ENCODE data around the gene MGAT4B. TPM values are rescaled to one million over a fixed set of nuclear protein-coding genes. Genes with fewer than 3 reads are reported as not detected.

The MGAT4B gene
- total RNA-seq, 1 experiment from 2014 or later: 337 TPM

- Histone ChIP-seq H3K36me3 (ENCODE audit: low read depth) (peaks cover 69% of the 10 kb centered on the region), H2AFZ (no peak overlapping the region), H3K27ac (no peak overlapping the region), H3K4me1 (replicated peaks; ENCODE audit: insufficient read depth) (peaks cover 8% of the 10 kb centered on the region; the same call in 1 of the 2 replicates), H3K9me3 (ENCODE audit: insufficient read depth, low read depth) (no peaks in the 10 kb centered on the region), H3K4me2 (no peak overlapping the region), H3K4me3 (no peak overlapping the region), H3K79me2 (ENCODE audit: low read depth) (peaks cover 48% of the 10 kb centered on the region), H3F3A (ENCODE audit: insufficient read depth, low read depth) (peaks cover 87% of the 10 kb centered on the region), H3K27me3 (ENCODE audit: insufficient read depth, low read depth) (no peaks in the 10 kb centered on the region), H3K9me2 (ENCODE audit: insufficient read depth) (no peaks in the 10 kb centered on the region), H4K20me1 (ENCODE audit: insufficient read depth) (peaks cover 79% of the 10 kb centered on the region)
- TF ChIP-seq CTCF (conservative IDR thresholded peaks at IDR 0.05) (no peak), EZH2 (IDR thresholded peaks at IDR 0.05; ENCODE audit: low read depth) (no peak)
- intact Hi-C loops (cut with micrococcal nuclease; ENCODE audit: unreplicated experiment): no loop called here
- BruUV-seq (replicated peaks): no TSS peak
- ChIA-PET POLR2A (ENCODE audit: unreplicated experiment) (interaction anchor here (0.5 kb wide), 1 partner anchor 10 kb away, joined by 3 read pairs; no protein-coding TSS in a partner anchor), CTCF (no interaction called here)
- no peak for DNase-seq
These were observed 25.5 kb upstream of the MGAT4B start for GRCh38 chr5:179832039-179832745.

- Histone ChIP-seq H4K20me1 (ENCODE audit: insufficient read depth) (peaks cover 79% of the 10 kb centered on the region), H3K79me2 (ENCODE audit: low read depth) (peaks cover 61% of the 10 kb centered on the region), H3F3A (ENCODE audit: insufficient read depth, low read depth) (peaks cover 87% of the 10 kb centered on the region), H3K4me1 (replicated peaks; ENCODE audit: insufficient read depth) (peaks cover 8% of the 10 kb centered on the region; the same call in 1 of the 2 replicates), H3K27ac (no peak overlapping the region; the same call in 1 of the 2 replicates), H3K27me3 (ENCODE audit: insufficient read depth, low read depth) (no peaks in the 10 kb centered on the region), H3K9me2 (ENCODE audit: insufficient read depth) (no peaks in the 10 kb centered on the region), H3K9me3 (ENCODE audit: insufficient read depth, low read depth) (no peaks in the 10 kb centered on the region), H2AFZ (no peak overlapping the region), H3K36me3 (ENCODE audit: low read depth) (peaks cover 72% of the 10 kb centered on the region), H3K4me3 (no peak overlapping the region), H3K4me2 (no peak overlapping the region)
- BruUV-seq (replicated peaks): no TSS peak
- CTCF ChIA-PET: no interaction called here
- TF ChIP-seq CTCF (conservative IDR thresholded peaks at IDR 0.05): no peak
- no peak for DNase-seq
- POLR2A ChIA-PET (ENCODE audit: unreplicated experiment): interaction anchor here (0.7 kb wide), 1 partner anchor 293 kb away, joined by 3 read pairs; no protein-coding TSS in a partner anchor
- intact Hi-C loops (cut with micrococcal nuclease; ENCODE audit: unreplicated experiment): no loop called here
These were observed 24.3 kb upstream of the MGAT4B start for GRCh38 chr5:179830818-179831468.

GRCh38 chr5:179829732-179830435, 23.2 kb upstream of the MGAT4B start:
- Histone ChIP-seq H3K36me3 (ENCODE audit: low read depth) (peaks cover 82% of the 10 kb centered on the region), H3K4me2 (no peak overlapping the region), H3F3A (ENCODE audit: insufficient read depth, low read depth) (peaks cover 92% of the 10 kb centered on the region), H3K27ac (peak overlapping the region; percentile 19; the same call in 1 of the 2 replicates), H3K4me3 (no peak overlapping the region), H3K9me2 (ENCODE audit: insufficient read depth) (no peaks in the 10 kb centered on the region), H3K9me3 (ENCODE audit: insufficient read depth, low read depth) (no peaks in the 10 kb centered on the region), H3K4me1 (replicated peaks; ENCODE audit: insufficient read depth) (peaks cover 8% of the 10 kb centered on the region; the same call in 1 of the 2 replicates), H2AFZ (no peak overlapping the region), H4K20me1 (ENCODE audit: insufficient read depth) (peaks cover 88% of the 10 kb centered on the region), H3K79me2 (ENCODE audit: low read depth) (peaks cover 71% of the 10 kb centered on the region), H3K27me3 (ENCODE audit: insufficient read depth, low read depth) (no peaks in the 10 kb centered on the region)
- no peak for DNase-seq
- ChIA-PET CTCF (no interaction called here), POLR2A (ENCODE audit: unreplicated experiment) (interaction anchor here (0.7 kb wide), 1 partner anchor 93 kb away, joined by 6 read pairs; no protein-coding TSS in a partner anchor)
- BruUV-seq (replicated peaks): no TSS peak
- intact Hi-C loops (cut with micrococcal nuclease; ENCODE audit: unreplicated experiment): no loop called here
- TF ChIP-seq CTCF (conservative IDR thresholded peaks at IDR 0.05) (no peak), EZH2 (IDR thresholded peaks at IDR 0.05; ENCODE audit: low read depth) (no peak)
